Fibroblast of peridontal ligament (primary cell): ENCODE results near the gene CTU1.

Source experiments
- DNase-seq: peaks from one replicate; pipeline ENCODE4 v3.0.0-alpha.2; 2010; ENCODE audit errors: extremely low read depth

The CTU1 gene

GRCh38 chr19:51082611-51083010 is 25.6 kb downstream of the CTU1 start, which contains the start of gene KLK14:
Gene KLK14 (minus strand): TSS chr19:51082887. CDS start chr19:51082614, 273 bp downstream.
- DNase-seq: no peak

DNA sequence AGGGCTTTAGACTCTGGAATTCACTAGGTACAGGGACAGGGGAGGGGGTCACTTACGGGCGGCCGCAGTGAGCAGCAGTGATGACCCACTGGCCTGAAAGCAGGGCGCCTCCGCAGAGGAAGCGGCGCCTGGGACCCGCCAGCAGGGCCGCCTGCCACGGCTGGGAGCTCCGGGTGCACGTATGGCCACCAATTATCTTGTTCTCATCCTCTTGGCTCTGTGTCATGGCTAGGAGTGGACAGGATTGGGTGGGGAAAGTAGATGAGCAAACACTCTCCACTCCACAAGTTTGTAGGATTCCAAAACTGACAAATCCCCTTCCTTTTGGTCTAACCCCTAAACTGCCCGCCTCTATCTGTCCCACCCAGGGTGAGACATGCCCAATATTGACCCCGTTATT is 26.7 kb downstream of the CTU1 start:
- DNase-seq: no peak

- DNase-seq: no peak
Observed at GRCh38 chr19:51079481-51080110, 28.6 kb downstream of the CTU1 start.

GRCh38 chr19:51078731-51079130 is 29.5 kb downstream of the CTU1 start:
- DNase-seq: no peak

GRCh38 chr19:51078104-51078503 is 30.1 kb downstream of the CTU1 start:
- no peak for DNase-seq

DNA sequence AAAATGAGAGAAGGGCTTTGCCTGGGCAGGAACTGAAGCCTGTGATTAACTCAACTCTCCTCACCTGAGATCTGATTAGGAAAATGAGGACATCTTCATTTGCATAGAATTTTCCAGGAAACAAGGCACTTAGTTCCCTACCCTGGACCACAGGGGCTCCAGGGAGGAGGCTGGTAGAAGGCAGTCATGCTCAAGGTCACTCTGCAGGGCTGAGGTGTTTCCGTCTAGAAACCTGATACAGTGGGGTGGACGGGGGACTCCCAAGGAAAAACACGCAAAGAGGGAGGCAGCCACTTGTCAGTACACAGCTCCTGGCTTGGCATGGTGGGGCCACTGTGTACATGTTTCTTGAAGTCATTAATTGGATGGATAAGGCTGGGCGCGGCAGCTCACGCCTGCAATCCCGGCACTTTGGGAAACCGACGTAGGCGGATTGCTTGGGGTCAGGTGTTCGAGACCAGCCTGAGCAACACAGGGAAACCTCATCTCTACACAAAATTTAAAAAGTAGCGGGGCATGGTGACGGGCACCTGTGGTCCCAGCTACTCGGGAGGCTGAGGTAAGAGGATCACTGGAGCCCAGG is 31.5 kb downstream of the CTU1 start:
- no peak for DNase-seq

GRCh38 chr19:51075998-51076397 is 32.2 kb downstream of the CTU1 start:
- no peak for DNase-seq

DNA sequence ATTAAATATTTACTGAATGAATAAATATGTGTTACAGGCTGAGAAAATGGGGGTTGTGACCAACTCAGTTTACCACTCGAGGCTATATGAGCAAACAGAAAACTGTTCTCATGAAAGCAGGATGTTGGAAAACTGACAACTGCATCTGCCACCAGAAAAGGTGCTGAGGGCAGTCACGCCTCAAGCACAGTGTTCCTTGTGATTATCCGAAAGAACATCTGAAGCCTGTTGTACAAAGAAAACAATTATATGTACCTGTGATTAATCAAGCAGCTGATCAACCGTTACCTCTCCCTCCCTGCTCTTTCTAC is 37.2 kb downstream of the CTU1 start:
- DNase-seq: no peak

DNA sequence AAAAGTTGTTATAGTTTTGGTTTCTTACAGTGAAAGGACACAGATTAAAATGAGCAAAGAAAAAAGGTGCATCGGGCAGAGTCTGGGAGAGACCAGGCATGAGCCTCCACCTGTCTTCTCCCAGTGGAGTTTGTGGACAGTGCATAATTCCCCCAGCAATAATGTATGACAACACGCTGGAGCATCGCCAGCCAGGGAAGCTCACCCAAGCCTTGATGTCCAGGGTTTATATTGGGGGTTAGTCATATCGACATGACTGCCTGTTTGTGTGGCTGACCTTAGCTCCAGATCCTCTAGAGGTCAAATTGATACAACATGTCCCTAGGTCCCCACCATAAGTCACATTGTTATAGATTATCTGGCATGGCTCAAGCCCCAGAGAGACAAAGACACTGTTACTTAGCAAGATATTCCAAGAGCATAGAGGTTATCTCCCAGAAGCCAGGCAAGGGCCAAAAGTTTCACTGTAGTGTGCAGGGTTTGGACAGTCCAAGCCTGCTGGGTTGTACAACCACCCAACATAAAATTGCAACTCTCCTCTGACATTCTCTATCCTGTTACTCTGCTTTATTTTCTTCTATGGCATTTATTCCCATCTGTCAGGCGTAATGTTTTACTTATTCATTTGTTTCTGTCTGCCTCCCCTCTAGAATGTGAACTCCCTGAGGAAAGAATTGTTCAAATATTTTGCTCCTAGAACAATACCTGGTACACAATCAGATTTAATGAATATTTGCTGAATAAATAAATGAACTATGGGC is 37.7 kb downstream of the CTU1 start:
- DNase-seq: no peak

- no peak for DNase-seq
Observed at GRCh38 chr19:51066393-51067186, 41.6 kb downstream of the CTU1 start.

- no peak for DNase-seq
Observed at GRCh38 chr19:51065221-51065960, 42.8 kb downstream of the CTU1 start.

- no peak for DNase-seq
Observed at GRCh38 chr19:51064534-51065220, 43.5 kb downstream of the CTU1 start, which contains the start of gene KLK13. Gene KLK13 (minus strand): TSS chr19:51065092. CDS start chr19:51065067, 25 bp downstream.

- DNase-seq: no peak
Observed at GRCh38 chr19:51063664-51064063, 44.5 kb downstream of the CTU1 start.

DNA sequence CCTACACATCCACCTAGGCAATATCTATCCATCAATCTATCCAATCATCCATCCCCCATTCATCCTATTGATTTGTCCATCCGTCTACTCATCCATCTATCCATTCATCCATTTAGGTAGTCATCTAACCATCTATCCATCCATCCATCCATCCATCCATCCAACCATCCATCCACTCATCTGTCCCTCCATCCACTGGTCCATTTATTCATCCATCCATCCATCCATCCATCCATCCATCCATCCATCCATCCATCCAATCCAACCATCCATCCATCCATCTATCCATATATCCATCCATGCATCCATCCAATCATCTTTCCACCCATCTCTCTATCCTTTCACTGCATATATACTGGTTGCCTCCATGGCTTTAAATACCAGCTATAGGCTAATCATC is 47.2 kb downstream of the CTU1 start:
- no peak for DNase-seq

GRCh38 chr19:51060336-51060735 is 47.9 kb downstream of the CTU1 start:
- no peak for DNase-seq

GRCh38 chr19:51059715-51060114 is 48.5 kb downstream of the CTU1 start:
- no peak for DNase-seq

GRCh38 chr19:51055866-51056265 is 52.3 kb downstream of the CTU1 start:
- DNase-seq: no peak
